ENCODE measurements around the gene KLHDC7B.

KLHDC7B gene

GRCh38 chr22:50523806-50524675 lies 21.7 kb upstream of the KLHDC7B start:
- H3K27me3 Mint-ChIP-seq (ENCODE audit: low read depth): no peaks in the 10 kb centered on the region
- H3K27ac Mint-ChIP-seq: peak overlapping the region; percentile 90
- peaks cover 26% of the 10 kb centered on the region for H3K36me3 Mint-ChIP-seq (ENCODE audit: low read depth)
- no peaks in the 10 kb centered on the region for H3K9me3 Mint-ChIP-seq
- H3K4me1 Mint-ChIP-seq (ENCODE audit: low read depth): peaks cover 29% of the 10 kb centered on the region
- peak overlapping the region; percentile 90 for H3K4me3 Mint-ChIP-seq

GRCh38 chr22:50524676-50525103 lies 21.0 kb upstream of the KLHDC7B start:
- Mint-ChIP-seq H3K27me3 (ENCODE audit: low read depth) (no peaks in the 10 kb centered on the region), H3K4me1 (ENCODE audit: low read depth) (peaks cover 29% of the 10 kb centered on the region), H3K9me3 (no peaks in the 10 kb centered on the region), H3K36me3 (ENCODE audit: low read depth) (peaks cover 23% of the 10 kb centered on the region), H3K27ac (peak overlapping the region; percentile 90), H3K4me3 (peak overlapping the region; percentile 90)

GRCh38 chr22:50525104-50525857 lies 20.4 kb upstream of the KLHDC7B start, which contains the start of gene SCO2:
Gene SCO2, minus strand, starts transcription at chr22:50525598. Its CDS starts 1,187 bp downstream, at chr22:50524411.
- peak within 1 kb of the TSS; percentile 90 for H3K4me3 Mint-ChIP-seq
- H3K9me3 Mint-ChIP-seq: no peaks in the 10 kb centered on the region
- H3K27ac Mint-ChIP-seq: peak within 1 kb of the TSS; percentile 92
- H3K27me3 Mint-ChIP-seq (ENCODE audit: low read depth): no peaks in the 10 kb centered on the region
- H3K36me3 Mint-ChIP-seq (ENCODE audit: low read depth): peaks cover 20% of the 10 kb centered on the region
- H3K4me1 Mint-ChIP-seq (ENCODE audit: low read depth): peaks cover 29% of the 10 kb centered on the region

GRCh38 chr22:50525858-50526107 lies 19.9 kb upstream of the KLHDC7B start:
- H3K27ac Mint-ChIP-seq: peak overlapping the region; percentile 71
- H3K27me3 Mint-ChIP-seq (ENCODE audit: low read depth): no peaks in the 10 kb centered on the region
- H3K4me3 Mint-ChIP-seq: peak overlapping the region; percentile 90
- peaks cover 29% of the 10 kb centered on the region for H3K4me1 Mint-ChIP-seq (ENCODE audit: low read depth)
- peaks cover 20% of the 10 kb centered on the region for H3K36me3 Mint-ChIP-seq (ENCODE audit: low read depth)
- H3K9me3 Mint-ChIP-seq: no peaks in the 10 kb centered on the region

GRCh38 chr22:50526108-50526833 lies 19.4 kb upstream of the KLHDC7B start:
- Mint-ChIP-seq H3K27ac (peak overlapping the region; percentile 92), H3K4me1 (ENCODE audit: low read depth) (peaks cover 29% of the 10 kb centered on the region)

GRCh38 chr22:50526834-50527801 lies 18.6 kb upstream of the KLHDC7B start:
- H3K36me3 Mint-ChIP-seq (ENCODE audit: low read depth): peaks cover 20% of the 10 kb centered on the region
- H3K9me3 Mint-ChIP-seq: no peaks in the 10 kb centered on the region
- no peaks in the 10 kb centered on the region for H3K27me3 Mint-ChIP-seq (ENCODE audit: low read depth)
- H3K4me3 Mint-ChIP-seq: peak overlapping the region; percentile 82
- H3K27ac Mint-ChIP-seq: peak overlapping the region; percentile 92
- H3K4me1 Mint-ChIP-seq (ENCODE audit: low read depth): peaks cover 29% of the 10 kb centered on the region

More at GRCh38 chr22:50526108-50526833, 19.4 kb upstream of the KLHDC7B start:
- Mint-ChIP-seq H3K4me3 (peak overlapping the region; percentile 82), H3K9me3 (no peaks in the 10 kb centered on the region), H3K36me3 (ENCODE audit: low read depth) (peaks cover 20% of the 10 kb centered on the region), H3K27me3 (ENCODE audit: low read depth) (no peaks in the 10 kb centered on the region)

GRCh38 chr22:50527921-50528681 lies 17.6 kb upstream of the KLHDC7B start:
- H3K4me3 Mint-ChIP-seq: peak overlapping the region; percentile 82
- H3K36me3 Mint-ChIP-seq (ENCODE audit: low read depth): peaks cover 24% of the 10 kb centered on the region
- peaks cover 35% of the 10 kb centered on the region for H3K4me1 Mint-ChIP-seq (ENCODE audit: low read depth)
- H3K9me3 Mint-ChIP-seq: no peaks in the 10 kb centered on the region
- no peaks in the 10 kb centered on the region for H3K27me3 Mint-ChIP-seq (ENCODE audit: low read depth)
- H3K27ac Mint-ChIP-seq: peak overlapping the region; percentile 92

GRCh38 chr22:50528682-50529415 lies 16.9 kb upstream of the KLHDC7B start:
- Mint-ChIP-seq H3K27me3 (ENCODE audit: low read depth) (no peaks in the 10 kb centered on the region), H3K4me3 (peak overlapping the region; percentile 82), H3K27ac (peak overlapping the region; percentile 92), H3K4me1 (ENCODE audit: low read depth) (peaks cover 41% of the 10 kb centered on the region), H3K9me3 (no peaks in the 10 kb centered on the region), H3K36me3 (ENCODE audit: low read depth) (peaks cover 21% of the 10 kb centered on the region)

GRCh38 chr22:50529416-50529896 lies 16.2 kb upstream of the KLHDC7B start:
- Mint-ChIP-seq H3K9me3 (no peaks in the 10 kb centered on the region), H3K4me1 (ENCODE audit: low read depth) (peaks cover 45% of the 10 kb centered on the region), H3K27ac (peak overlapping the region; percentile 55), H3K4me3 (peak overlapping the region; percentile 82), H3K27me3 (ENCODE audit: low read depth) (no peaks in the 10 kb centered on the region), H3K36me3 (ENCODE audit: low read depth) (peaks cover 19% of the 10 kb centered on the region)

- H3K4me3 Mint-ChIP-seq: peak within 1 kb of the TSS; percentile 95
- peaks cover 43% of the 10 kb centered on the region for H3K4me1 Mint-ChIP-seq (ENCODE audit: low read depth)
- peak within 1 kb of the TSS; percentile 99 for H3K27ac Mint-ChIP-seq
- no peaks in the 10 kb centered on the region for H3K27me3 Mint-ChIP-seq (ENCODE audit: low read depth)
- no peaks in the 10 kb centered on the region for H3K9me3 Mint-ChIP-seq
- H3K36me3 Mint-ChIP-seq (ENCODE audit: low read depth): peaks cover 15% of the 10 kb centered on the region
Measured at GRCh38 chr22:50529897-50530579, 15.7 kb upstream of the KLHDC7B start, which contains the start of gene TYMP. Gene TYMP, minus strand, starts transcription at chr22:50530012. Its CDS starts 303 bp downstream, at chr22:50529709.

GRCh38 chr22:50530580-50530876 lies 15.2 kb upstream of the KLHDC7B start:
- Mint-ChIP-seq H3K27ac (peak overlapping the region; percentile 99), H3K9me3 (no peaks in the 10 kb centered on the region), H3K36me3 (ENCODE audit: low read depth) (peaks cover 15% of the 10 kb centered on the region), H3K4me1 (ENCODE audit: low read depth) (peaks cover 43% of the 10 kb centered on the region), H3K27me3 (ENCODE audit: low read depth) (no peaks in the 10 kb centered on the region), H3K4me3 (peak overlapping the region; percentile 95)

Measured in T-helper 1 cell treated with Interleukin-12 subunit alpha and Interleukin-12 subunit beta and Interleukin-4 antibody, amounts not matched to agents 30 μg/mL and 1 μg/mL, for 36 hours (primary cell).